KOPT-K1 (cell line): ENCODE measurements around the gene PPP1R14D.
A peak's percentile ranks its signal among the peaks of the same experiment; 100 is the strongest.

ENCODE experiments used
- H3K27ac ChIP-seq: fragments of 200-600 bp; sonication (generic); 2 replicates; pipeline ENCODE4 v1.5.1; 2016; ENCODE audit warnings: antibody characterized with exemption, mild to moderate bottlenecking, low read depth, low read length; ENCODE audit not compliant: poor library complexity, severe bottlenecking
- H3K36me3 ChIP-seq: fragments of 200-600 bp; sonication (generic); 2 replicates; pipeline ENCODE4 v1.5.1; 2017; ENCODE audit warnings: antibody characterized with exemption, mild to moderate bottlenecking, low read length, moderate library complexity; ENCODE audit not compliant: insufficient read depth
- H3K9me3 ChIP-seq: fragments of 200-600 bp; sonication (generic); 2 replicates; pipeline ENCODE4 v1.5.1; 2017; ENCODE audit warnings: antibody characterized with exemption, low read length, mild to moderate bottlenecking; ENCODE audit not compliant: insufficient read depth, poor library complexity, severe bottlenecking

PPP1R14D gene

DNA sequence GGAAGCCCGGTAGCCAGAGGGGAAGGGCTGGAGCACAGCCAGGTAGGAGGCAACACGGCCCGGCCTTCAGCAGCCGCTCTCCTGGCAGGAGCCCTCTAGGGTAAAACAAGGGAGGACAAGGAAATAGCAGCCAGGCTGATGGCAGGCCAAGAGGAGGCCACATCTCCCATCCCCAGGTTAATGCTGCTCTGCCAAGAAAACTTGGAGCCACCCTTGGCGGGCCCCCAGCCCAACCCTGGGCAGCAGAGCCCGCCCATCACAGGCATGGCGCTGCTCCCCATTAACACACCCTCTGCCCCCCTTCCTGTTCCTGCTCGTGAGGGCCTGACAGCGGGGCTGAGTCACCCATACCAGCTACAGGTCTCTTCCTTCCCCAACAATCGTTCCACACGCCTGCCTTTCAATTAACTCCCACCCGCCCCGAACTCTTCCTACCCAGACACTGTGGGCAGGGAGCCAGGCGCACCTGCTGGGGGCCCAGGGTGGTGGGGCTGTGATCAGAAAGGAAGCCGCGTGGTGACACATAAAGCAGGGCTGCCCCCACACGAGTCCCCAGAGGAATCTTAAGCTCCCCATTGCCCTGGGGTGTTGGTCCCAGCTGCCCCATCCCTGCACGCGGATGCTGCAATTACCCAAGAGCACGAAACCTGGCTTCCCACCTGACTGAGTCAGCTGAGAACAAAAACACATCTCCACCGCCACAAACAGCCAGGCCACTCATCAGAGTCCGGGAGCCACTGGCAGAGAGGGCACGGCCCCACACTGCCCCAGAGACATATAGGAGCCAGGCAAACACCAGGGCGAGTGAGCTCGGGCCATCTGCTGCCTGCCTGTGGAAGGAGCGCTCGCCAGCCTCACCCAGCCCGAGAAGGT, 59.0 kb downstream of the PPP1R14D start, which contains the start of gene C15orf62:
C15orf62 (plus strand) TSS at position 707 of the 873 bp plus-strand sequence. CDS start 516 bp downstream, outside the sequence.
- Histone ChIP-seq H3K9me3 (no peaks in the 10 kb centered on the region), H3K27ac (peak within 1 kb of the TSS; percentile 95), H3K36me3 (peaks cover 28% of the 10 kb centered on the region)

DNA sequence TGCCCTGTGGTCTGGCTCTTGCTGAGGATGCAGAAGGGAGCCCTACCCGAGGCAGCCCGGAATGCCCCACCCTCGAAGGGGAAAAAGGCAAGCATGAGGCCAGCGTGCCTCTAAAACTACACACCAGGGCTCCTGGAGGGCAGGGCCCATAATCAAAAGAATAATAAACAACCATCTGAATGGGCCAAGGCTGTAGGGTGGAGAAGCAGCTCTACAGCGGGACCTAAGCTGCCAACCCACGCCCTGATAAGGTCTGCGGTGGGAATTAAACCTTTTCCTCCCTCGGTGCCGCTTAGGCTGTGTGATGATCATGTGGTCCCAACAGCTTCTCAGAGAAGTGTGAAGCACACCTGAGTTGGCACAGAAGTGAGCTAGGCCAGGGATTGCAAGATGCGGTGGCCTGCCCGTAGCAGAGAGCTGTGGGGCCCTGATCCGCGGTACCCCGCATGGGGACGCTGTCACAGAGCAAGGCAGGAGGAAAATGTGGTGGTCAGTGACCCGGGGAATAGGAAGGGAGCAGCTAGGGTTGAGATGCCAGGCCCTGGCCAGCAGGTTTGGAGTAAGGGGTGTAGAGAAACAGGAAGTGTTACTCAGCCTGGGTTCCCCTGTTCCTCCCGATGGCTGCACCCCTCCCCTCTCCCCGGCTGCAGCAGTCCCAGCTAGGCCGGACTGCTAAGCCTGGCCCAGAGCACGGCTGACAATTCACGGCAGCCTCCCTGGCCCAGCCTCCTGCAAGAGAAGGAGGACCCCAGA, 59.8 kb downstream of the PPP1R14D start:
- H3K27ac ChIP-seq, result peak overlapping the region; percentile 95
- peaks cover 20% of the 10 kb centered on the region for H3K36me3 ChIP-seq

DNA sequence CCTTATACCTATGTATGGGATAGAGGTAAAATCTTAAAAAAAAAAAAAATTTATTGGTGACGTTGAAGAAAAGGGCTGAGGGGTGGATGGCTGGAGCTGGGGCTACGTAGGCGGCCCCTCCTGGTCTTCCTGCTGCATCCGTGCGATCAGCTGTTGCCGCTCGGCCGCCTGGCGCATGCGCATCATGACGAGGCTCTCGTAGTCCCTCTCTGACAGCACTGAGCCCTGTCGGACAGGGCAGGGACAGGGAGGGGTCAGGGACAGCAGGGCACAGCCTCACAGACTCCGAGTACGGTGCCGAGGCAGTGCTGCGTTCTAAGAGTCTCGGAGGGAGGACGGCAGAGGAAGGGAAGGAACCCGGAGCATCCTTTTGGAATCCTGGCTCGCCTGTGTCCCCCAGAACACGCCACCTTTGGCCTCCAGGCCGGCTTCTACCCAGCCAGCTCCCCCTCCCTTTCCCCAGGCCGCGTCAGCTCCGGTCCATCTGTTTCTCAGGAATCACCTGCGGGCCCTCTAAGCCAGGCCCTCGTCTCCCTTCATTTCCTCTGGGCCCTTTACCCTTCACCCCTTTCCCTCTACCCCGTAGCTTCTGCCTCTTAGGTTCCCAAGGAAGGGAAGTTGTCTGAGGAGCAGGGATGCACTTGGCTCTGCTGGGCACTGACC, 60.5 kb downstream of the PPP1R14D start:
- peak overlapping the region; percentile 95 for H3K27ac ChIP-seq
- H3K9me3 ChIP-seq, result no peaks in the 10 kb centered on the region
- H3K36me3 ChIP-seq, result peaks cover 13% of the 10 kb centered on the region

More for the DNA sequence above, 59.8 kb downstream of the PPP1R14D start:
- no peaks in the 10 kb centered on the region for H3K9me3 ChIP-seq

DNA sequence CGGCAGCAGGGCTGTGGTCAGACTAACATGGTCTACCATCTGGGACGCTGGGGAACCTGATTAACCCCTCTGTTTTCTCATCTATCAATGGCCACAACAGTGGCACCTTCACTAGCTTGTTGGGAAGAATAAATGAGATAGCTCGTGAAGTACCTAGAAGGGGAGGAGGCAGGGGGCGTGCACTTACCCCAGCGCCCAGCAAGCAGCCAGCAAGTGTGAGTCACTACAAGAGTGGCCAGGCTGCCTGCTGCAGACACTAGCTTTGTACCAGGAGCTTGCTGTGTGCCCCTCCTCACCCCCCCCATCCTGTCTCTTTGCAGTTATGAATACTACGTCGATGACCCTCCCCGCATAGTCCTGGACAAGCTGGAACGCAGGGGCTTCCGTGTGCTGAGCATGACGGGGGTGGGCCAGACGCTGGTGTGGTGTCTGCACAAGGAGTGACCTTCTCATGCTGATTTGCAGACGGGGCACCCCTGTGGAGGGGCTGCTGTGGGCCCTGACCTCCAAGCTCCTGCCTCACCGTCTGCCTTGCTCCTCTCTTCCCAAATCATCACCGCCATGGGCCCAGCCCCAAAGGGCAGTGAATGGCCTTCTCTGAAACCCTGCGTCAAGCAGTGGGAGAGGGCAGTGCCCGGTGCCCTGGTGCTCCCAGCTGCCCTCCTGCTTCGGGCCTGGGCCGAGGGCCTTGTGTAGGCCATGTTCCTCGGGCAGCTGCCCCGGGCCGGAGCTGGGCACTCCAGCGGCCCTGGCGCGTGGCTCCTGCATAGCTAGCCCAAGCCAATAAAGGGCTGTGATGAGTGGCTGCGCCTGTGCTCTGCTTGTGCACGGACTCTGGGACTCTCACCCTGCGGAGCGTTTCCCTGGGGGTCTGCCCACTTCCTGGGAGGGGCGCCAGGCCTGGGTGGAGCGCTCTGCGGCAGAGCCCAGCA, 61.3 kb downstream of the PPP1R14D start:
- Histone ChIP-seq H3K9me3 (no peaks in the 10 kb centered on the region), H3K27ac (no peak overlapping the region), H3K36me3 (peaks cover 13% of the 10 kb centered on the region; the same call in 1 of the 2 replicates)

DNA sequence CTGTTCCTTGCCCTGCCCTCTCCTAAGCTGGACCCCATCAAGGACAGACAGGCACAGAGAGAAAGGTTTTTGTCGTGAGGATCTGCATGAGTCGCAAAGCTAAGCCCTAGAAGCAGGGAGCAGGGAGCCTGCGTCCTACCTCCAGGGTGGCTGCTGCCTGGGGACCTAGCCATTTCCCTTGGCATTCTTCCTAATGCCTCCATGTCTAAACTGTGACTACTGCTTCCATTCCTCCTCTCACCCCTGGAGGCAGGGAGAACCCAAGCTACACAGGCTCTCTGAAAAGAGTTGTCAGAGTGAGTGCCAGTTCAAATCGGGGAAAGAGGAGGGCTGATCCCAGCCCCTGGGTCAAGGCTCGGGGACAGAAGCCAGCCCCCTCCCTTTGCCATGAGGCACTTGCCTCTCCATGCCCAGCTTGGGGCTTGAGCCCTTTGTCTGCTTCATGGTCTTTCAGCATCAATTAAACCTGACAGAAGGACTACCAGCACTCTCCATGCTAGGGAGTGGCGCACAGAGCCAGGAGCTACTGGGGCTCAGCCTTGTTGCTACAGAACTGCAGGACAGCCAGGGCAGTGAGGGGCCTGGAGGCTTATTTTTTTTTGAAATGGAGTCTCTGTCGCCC, 62.2 kb downstream of the PPP1R14D start:
- H3K27ac ChIP-seq, result peak overlapping the region; percentile 37
- peaks cover 6% of the 10 kb centered on the region; the same call in 1 of the 2 replicates for H3K36me3 ChIP-seq
- H3K9me3 ChIP-seq, result no peaks in the 10 kb centered on the region
